Adrenal gland (tissue), 12 donors: ENCODE results near the gene CSHL1. TPM values are rescaled to one million over a fixed set of nuclear protein-coding genes. Genes with fewer than 3 reads are reported as not detected.
A peak's percentile ranks its signal among the peaks of the same experiment; 100 is the strongest.
"Not testable (repeated sequence)": the region's sequence is repeated elsewhere in the genome, so short reads cannot be mapped to it uniquely, and the experiment has no call there.

Experiments used
- DNase-seq, 7 donors: peaks; one replicate each; pipeline ENCODE4 v3.0.0-alpha.2; 2019 to 2020
- H3K27ac ChIP-seq, 5 donors: fragments of 200-600 bp; sonication (generic) in 4 of 5; 1 replicate in 3 of 5; 2 replicates in 2 of 5; pipeline versions ENCODE4 v1.5.1 to v1.8.0; 2016 to 2020; ENCODE audit warnings: mild to moderate bottlenecking in 1 of 5
- H3K27me3 ChIP-seq: fragments of 200-600 bp; 2 replicates; pipeline ENCODE4 v1.8.0; 2021
- H3K36me3 ChIP-seq, 2 donors: fragments of 200-600 bp; replicated peaks in 1 of 2; 1 replicate in 1 of 2; 2 replicates in 1 of 2; pipeline versions ENCODE4 v1.5.1 to v1.8.0; 2018 to 2022
- H3K4me1 ChIP-seq, 2 donors: fragments of 200-600 bp; replicated peaks in 1 of 2; 1 replicate in 1 of 2; 2 replicates in 1 of 2; pipeline versions ENCODE4 v1.5.1 to v1.8.0; 2018 to 2021
- H3K4me3 ChIP-seq, 4 donors: fragments of 200-600 bp; sonication (generic) in 3 of 4; one replicate each; pipeline ENCODE4 v1.5.1; 2016 to 2018
- H3K9me3 ChIP-seq, 3 donors: fragments of 200-600 bp; sonication (generic) in 1 of 3; replicated peaks in 1 of 3; 1 replicate in 2 of 3; 2 replicates in 1 of 3; pipeline versions ENCODE4 v1.5.1 to v1.8.0; 2016 to 2021
- POLR2A ChIP-seq, 2 donors: fragments of 450-650 bp; IDR thresholded peaks; one replicate each; pipeline ENCODE4 v1.6.1; 2017; ENCODE audit warnings: antibody characterized with exemption in 2 of 2, mild to moderate bottlenecking in 2 of 2, moderate library complexity in 1 of 2
- WGBS, 4 donors: extraction: QIAGEN DNeasy Blood & Tissue Kit in 2 of 4; methylation state at CpG; one replicate each; pipeline versions ENCODE4 v1.1.5 to v1.1.7; 2013 to 2017; 5-methylcytosine and 5-hydroxymethylcytosine counted together
- intact Hi-C, 2 donors: fragments of 100-400 bp; cut with DNase I; formaldehyde crosslinking; loops; one replicate each; pipeline versions ENCODE4 v1.14.1 to v1.15.0; 2022 to 2023
- polyA plus RNA-seq, 3 donors: library from polyadenylated mRNA; stranded (reverse); fragments of 200-250 nt in 2 of 3; fragments of 350-450 nt in 1 of 3; fragmentation: Illumina TruSeq in 1 of 3; extraction: RNeasy Lipid Tissue Mini Kit (QIAGEN cat#74804) in 1 of 3; gene quantifications; one replicate each; pipeline ENCODE4 v1.2.3, GENCODE V29; 2013 to 2014
- total RNA-seq, 9 donors: library from RNA; depleted of rRNA in 4 of 9; stranded (reverse); fragments of >200 nt in 4 of 9; fragments of 120-200 nt in 1 of 9; fragmentation: NEBNext Ultra II Directional in 1 of 9; extraction: Animal tissue kit (Norgen Biotek cat#: 25700) in 1 of 9; gene quantifications; one replicate each; pipeline versions ENCODE4 v1.1.0 to v1.2.4, GENCODE V29; 2013 to 2023
- TF ChIP-seq, protein P1 (sequence below), 6 experiments: fragments of 450-650 bp in 4 of 6; fragments of 200-600 bp in 2 of 6; sonication (generic) in 1 of 6; IDR thresholded peaks; 1 replicate in 5 of 6; 2 replicates in 1 of 6; pipeline versions ENCODE4 v1.5.1 to v1.8.0; 2016 to 2021; ENCODE audit warnings: antibody characterized with exemption in 6 of 6, mild to moderate bottlenecking in 2 of 6, moderate library complexity in 1 of 6
- donor health status: healthy with polysubstance abuse.
- donor health status: Bipolar disorder and iron deficiency.
- donor health status: DM: yes; HTN: yes; CAD: no.
- donor health status: DM: no; HTN: no; CAD: no.
- donor health status: DM: no; HTN: no; CAD: no.
- donor health status: DM: yes; HTN: yes; CAD: no.

Gene CSHL1
- total and polyA plus RNA-seq, 12 donors, result not detected

DNA sequence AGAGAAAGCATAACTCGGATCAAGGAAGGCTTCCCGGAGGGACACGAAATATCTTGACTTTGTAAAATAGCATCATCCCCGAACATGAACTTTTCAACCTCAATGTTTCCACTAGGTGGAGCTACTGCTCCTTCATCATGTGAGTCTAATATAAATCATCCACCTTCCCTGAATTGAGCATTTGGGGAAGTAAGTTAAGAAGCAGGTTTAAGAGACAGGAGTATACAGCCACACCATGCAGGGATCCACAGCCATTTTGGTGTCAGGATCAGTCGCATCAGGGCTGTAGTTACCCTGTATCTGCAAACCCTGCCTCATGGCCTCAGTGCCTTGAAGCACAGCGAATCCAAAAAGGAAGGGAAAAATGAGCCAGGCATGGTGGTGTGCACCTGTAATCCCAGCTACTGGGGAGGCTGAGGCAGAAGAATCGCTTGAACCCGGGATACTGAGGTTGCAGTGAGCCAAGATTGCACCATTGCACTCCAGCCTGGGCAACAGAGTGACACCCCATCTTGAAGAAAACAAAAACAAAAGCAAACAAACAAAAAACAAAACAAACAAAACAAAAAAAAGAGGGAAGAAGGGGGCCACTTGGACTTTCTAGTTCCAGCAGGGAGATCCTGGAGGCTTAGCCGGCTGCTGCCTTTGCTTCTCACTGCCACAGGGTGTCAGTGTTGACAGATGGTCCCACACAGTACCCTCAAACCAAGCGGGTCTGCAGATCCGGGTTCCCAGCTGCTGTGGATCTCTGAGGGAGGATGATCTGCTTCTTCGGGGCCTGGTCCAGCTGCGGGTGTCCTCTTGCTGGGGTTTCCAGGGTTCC is 21.8 kb downstream of the CSHL1 start:
- H3K4me3 ChIP-seq, H3K27me3 ChIP-seq, H3K9me3 ChIP-seq, H3K27ac ChIP-seq, intact Hi-C loops, H3K36me3 ChIP-seq, H3K4me1 ChIP-seq: not testable (repeated sequence)
- peak in 5 of 7 donors; percentile 24 to 47 (median 41) for DNase-seq
- TF ChIP-seq, protein P1, sequence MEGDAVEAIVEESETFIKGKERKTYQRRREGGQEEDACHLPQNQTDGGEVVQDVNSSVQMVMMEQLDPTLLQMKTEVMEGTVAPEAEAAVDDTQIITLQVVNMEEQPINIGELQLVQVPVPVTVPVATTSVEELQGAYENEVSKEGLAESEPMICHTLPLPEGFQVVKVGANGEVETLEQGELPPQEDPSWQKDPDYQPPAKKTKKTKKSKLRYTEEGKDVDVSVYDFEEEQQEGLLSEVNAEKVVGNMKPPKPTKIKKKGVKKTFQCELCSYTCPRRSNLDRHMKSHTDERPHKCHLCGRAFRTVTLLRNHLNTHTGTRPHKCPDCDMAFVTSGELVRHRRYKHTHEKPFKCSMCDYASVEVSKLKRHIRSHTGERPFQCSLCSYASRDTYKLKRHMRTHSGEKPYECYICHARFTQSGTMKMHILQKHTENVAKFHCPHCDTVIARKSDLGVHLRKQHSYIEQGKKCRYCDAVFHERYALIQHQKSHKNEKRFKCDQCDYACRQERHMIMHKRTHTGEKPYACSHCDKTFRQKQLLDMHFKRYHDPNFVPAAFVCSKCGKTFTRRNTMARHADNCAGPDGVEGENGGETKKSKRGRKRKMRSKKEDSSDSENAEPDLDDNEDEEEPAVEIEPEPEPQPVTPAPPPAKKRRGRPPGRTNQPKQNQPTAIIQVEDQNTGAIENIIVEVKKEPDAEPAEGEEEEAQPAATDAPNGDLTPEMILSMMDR (IDR thresholded peaks at IDR 0.05), result peak; percentile 20 to 42 (median 34)
- WGBS, 4 donors, result 23 to 34% (median 29%) methylated on average over 13 of the region's 13 CpGs

DNA sequence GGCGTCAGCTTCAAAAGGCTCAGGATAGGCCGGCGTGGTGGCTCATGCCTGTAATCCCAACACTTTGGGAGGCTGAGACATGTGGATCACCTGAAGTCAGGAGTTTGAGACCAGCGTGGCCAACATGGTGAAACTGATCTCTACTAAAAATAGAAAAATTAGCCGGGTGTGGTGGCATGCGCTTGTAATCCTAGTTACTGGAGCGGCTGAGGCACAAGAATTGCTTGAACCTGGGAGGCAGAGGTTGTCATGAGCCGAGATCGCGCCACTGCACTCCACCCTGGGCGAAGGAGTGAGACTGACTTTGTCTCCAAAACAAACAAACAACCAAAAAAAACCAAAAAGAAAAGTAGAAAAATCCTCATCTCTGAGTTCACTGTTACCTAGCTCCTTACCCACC is 25.9 kb downstream of the CSHL1 start:
- H3K4me1 ChIP-seq, H3K4me3 ChIP-seq, H3K9me3 ChIP-seq, intact Hi-C loops, H3K27ac ChIP-seq, H3K27me3 ChIP-seq, H3K36me3 ChIP-seq: not testable (repeated sequence)
- WGBS, 4 donors, result 90 to 91% (median 91%) methylated on average over 8 to 11 of the region's 11 CpGs
- peak in 1 of 7 donors; percentile 35 for DNase-seq

DNA sequence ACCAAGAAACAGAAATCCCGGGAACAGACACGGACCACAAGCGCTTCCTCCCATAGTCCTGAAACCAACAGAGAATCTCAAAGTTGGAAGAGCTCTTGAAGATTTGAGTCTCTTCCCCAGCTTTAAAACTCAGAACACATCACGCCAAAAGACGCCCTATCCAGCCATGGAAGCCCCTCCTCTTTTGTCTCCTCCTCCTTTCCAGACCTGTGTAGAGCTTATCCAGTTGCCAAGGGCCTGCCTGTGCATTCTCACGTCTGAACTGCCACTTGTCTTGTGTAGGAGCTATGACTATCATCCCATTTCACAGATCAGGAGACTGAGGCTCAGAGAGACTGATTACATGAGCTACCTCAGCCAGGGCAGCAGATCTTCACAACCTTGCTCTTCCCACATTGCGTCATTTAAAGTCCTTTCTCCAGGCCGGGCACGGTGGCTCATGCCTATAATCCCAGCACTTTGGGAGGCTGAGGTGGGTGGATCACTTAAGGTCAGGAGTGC is 28.4 kb downstream of the CSHL1 start:
- 63 to 79% (median 74%) methylated on average over 9 of the region's 9 CpGs for WGBS, 4 donors
- H3K36me3 ChIP-seq, H3K27me3 ChIP-seq, H3K9me3 ChIP-seq, H3K27ac ChIP-seq, H3K4me3 ChIP-seq, intact Hi-C loops, H3K4me1 ChIP-seq, DNase-seq: not testable (repeated sequence)

DNA sequence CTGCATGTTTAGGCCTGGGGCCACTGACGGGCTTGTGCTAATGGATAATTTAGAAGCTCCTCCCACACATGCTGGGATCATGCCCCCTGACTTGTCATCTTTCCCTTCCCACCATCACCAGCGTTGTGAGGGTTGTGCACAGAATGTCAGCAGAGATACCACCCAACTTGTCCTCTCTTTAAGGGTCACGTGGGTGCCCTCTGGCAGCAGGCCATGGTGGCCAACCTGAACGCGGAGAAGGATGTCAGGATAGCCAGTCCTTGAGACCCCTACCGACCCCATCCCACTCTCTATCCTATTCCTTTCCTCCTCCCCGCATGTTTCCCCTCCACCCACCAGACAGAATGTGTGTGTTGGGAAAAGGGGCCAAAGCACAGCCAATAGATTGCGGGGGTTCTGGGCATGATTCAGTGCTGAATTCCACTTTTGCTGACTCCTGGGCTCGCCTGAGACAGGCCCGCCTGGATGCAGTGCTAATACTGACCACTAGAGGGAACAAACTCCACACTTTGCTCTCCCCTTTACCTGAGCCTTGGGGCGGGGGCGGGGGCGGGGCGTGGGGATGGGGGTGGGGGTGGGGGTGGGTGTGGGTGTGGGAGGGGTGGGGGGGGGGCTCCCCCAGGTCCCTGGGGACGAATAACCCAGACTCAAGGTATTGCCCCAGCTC is 29.0 kb downstream of the CSHL1 start, which contains the start of gene GH2:
GH2 (minus strand) TSS at position 10 of the 667 bp plus-strand sequence. CDS start 143 bp downstream, outside the sequence.
- WGBS, 4 donors, result 34 to 53% (median 41%) methylated on average over 10 to 15 of the region's 15 CpGs
- Histone ChIP-seq H3K36me3 (no peaks in the 10 kb centered on the region), H3K4me3 (no peak within 1 kb of the TSS), H3K27me3 (no peaks in the 10 kb centered on the region), H3K27ac (no peak within 1 kb of the TSS), H3K9me3 (no peaks in the 10 kb centered on the region), H3K4me1 (no peaks in the 10 kb centered on the region)
- TF ChIP-seq POLR2A (IDR thresholded peaks at IDR 0.05), result no peak
- TF ChIP-seq, protein P1 (IDR thresholded peaks at IDR 0.05), result peak; percentile 34 to 57 (median 44)
- DNase-seq, result peak; percentile 43 to 74 (median 54)
- intact Hi-C loops, result no loop called here

DNA sequence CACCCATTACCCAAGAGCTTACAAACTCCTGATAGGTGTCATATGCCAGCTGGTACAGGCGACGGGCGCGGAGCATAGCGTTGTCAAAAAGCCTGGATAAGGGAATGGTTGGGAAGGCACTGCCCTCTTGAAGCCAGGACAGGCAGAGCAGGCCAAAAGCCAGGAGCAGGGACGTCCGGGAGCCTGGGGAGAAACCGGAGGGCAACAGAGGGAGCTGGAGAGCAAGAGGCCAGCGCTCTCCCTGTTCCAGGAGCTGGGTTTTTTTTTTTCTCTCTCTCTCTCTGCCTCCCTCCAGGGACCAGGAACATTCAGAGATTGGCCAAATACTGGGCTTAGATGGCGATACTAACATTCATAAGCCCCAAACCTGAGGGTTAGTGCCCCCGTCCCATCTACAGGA is 29.7 kb downstream of the CSHL1 start:
- H3K4me3 ChIP-seq, H3K4me1 ChIP-seq, DNase-seq, H3K27ac ChIP-seq, H3K36me3 ChIP-seq, H3K27me3 ChIP-seq, H3K9me3 ChIP-seq, intact Hi-C loops: not testable (repeated sequence)
- WGBS, 4 donors, result 72 to 79% (median 76%) methylated on average over 11 of the region's 11 CpGs
